Epidermal melanocyte (primary cell): ENCODE measurements around the gene FBLIM1.

Experiments used
- DNase-seq: peaks from one replicate; pipeline ENCODE4 v3.0.0; 2011; ENCODE audit warnings: low spot score; ENCODE audit not compliant: insufficient read length

Gene FBLIM1

DNA sequence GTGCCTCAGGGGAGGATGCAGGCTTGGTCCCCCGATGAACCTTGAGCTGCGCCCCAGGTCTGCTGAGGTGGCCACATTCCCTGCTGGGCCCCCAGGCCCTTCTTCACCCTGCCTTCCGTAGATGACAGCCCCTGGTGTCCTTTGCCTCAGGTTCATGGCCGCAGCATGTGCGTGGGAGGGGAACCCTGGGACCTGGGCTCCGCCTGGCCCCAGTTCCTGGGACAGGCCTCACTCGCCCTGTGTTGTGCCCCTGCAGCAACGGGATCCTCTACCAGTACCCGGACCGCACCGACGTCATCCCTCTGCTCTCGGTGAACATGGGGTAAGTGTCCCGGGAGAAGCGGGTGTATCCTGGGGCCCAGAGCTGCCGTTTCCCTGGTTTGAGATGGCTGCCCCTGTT, 27.7 kb upstream of the FBLIM1 start:
- DNase-seq = no peak

DNA sequence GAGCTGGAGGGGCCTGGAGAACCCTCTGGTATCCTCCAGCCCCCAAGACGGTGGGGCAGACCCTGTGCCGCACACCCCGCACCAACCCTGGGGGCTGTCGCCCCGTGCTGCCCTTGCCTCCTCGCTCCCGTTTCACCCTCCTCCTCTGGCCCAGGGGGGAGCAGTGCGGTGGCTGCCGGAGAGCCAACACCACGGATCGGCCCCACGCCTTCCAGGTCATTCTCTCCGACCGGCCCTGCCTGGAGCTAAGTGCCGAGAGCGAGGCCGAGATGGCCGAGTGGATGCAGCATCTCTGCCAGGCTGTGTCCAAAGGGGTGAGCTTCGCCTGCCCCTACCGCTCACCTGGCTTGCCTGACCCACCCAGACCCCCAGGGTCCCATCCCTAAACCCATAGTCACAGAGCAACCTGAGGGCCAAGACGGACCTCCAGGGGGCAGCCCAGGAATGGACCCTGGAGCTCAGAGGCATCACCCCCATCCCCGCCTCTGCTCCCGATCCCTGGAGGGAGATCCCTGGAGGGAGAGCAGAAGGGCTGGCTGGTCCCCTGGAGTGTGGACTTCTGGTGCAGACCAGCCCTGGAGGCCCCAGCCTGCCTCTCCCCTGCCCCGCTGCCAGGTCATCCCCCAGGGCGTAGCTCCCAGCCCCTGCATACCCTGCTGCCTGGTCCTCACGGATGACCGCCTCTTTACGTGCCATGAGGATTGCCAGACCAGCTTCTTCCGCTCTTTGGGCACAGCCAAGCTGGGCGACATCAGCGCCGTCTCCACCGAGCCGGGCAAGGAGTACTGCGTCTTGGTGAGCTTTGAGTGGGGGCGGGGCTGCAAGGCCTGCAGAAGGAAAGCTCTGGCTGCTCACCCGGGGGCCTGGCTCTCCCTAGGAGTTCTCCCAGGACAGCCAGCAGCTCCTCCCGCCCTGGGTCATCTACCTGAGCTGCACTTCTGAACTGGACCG, 26.6 kb upstream of the FBLIM1 start:
- no peak for DNase-seq

DNA sequence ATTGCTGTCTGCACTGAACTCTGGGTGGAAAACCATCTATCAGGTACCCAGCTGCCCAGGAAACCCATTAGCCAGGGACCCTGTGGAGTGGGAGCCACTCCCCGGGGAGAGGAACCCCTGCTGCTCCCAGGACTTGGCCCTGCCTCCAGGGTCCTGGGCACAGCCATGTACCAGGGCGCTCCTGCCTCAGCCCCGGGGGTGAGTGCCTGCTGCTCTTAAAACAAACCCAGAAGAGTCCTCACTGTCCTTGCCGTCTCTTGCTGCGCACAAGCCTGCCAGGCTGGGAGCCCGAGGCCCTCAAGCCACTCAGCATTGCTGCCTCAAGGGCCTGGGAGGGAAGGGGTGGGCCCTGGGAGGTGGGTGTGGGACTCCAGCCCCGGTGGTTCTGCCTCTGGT, 25.9 kb upstream of the FBLIM1 start:
- no peak for DNase-seq

GRCh38 chr1:15733218-15733725, 25.3 kb upstream of the FBLIM1 start:
- no peak for DNase-seq

DNA sequence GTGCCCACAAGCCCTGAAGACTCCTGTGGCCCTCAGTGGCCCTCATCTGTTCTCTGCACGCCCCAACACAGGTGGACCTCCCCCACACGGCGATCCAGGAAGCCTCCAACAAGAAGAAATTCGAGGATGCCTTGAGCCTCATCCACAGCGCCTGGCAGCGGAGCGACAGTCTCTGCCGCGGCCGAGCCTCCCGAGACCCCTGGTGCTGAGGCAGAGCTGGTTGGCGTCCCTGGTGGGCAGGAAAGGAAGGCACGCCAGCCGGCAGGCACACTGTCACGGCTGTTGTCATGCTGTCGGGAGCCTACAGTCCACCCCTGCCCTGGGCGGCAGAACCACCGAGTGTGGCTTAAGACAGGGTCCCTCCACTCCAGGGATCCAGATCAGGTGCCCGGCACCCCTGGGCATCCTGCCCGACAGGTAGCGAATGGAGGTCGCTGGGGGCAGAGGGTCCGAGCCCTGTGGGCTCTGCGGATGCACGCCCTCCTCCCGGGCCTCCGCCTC, 24.8 kb upstream of the FBLIM1 start:
- no peak for DNase-seq

GRCh38 chr1:15734296-15734695, 24.3 kb upstream of the FBLIM1 start:
- no peak for DNase-seq

- DNase-seq = no peak
Observed at GRCh38 chr1:15734901-15735300, 23.7 kb upstream of the FBLIM1 start.

DNA sequence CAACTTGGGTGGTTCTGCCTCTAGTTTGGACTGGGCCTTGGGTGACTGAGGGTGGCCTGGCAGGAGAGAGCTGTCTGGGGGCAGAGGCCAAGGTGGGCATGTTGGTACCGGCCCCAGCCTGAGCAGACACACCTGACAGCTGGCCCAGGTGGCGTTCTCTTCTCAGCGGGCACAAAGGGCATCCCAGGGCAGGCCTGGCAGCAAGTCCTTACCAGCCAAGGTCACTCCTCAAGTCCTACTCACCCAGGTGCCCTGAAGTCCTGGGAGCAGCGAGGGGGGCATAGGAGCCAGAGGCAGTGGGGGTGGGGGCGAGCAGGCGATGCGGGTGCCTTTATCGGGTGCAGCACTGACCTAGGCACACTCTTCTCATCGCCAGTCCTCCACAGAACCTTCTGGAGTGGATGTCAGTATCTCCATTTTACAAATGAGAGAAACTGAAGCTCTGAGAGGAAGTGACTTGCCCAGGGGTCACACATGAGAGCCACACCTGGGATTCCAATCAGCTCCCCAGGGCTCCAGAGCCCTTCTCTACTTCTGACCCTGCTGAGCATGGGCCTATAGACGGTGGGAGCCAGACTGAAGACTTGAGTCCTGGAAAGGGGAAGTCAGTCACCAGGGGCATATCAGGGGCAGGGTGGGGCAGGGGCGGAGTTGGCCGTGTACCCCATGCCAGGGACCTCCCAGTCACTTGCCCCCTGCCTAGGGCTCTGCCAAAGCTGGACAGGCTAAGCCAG, 23.1 kb upstream of the FBLIM1 start:
- DNase-seq = no peak

GRCh38 chr1:15736038-15736891, 22.3 kb upstream of the FBLIM1 start, which contains the start of gene SLC25A34:
Gene SLC25A34 (plus strand): TSS chr1:15736258. CDS start chr1:15736486, 228 bp downstream.
- no peak for DNase-seq

DNA sequence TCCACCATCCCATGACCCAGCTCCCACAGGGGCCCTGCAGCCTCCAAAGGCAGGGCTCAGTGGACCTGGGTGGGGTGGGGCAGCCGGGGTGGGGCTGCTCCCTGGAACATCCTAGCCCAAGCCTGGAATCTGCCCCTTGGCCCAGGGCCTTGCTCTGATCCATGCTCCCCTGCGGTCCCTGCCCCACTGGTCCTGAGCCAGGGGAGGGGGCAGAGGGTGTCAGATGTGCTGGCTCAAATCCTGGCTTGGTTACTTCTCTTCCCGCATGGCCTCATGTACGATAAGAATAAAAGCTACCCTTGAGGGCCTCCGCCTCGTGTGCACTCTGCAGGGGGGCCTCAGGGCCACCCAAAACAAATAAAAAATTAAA, 21.7 kb upstream of the FBLIM1 start:
- no peak for DNase-seq

DNA sequence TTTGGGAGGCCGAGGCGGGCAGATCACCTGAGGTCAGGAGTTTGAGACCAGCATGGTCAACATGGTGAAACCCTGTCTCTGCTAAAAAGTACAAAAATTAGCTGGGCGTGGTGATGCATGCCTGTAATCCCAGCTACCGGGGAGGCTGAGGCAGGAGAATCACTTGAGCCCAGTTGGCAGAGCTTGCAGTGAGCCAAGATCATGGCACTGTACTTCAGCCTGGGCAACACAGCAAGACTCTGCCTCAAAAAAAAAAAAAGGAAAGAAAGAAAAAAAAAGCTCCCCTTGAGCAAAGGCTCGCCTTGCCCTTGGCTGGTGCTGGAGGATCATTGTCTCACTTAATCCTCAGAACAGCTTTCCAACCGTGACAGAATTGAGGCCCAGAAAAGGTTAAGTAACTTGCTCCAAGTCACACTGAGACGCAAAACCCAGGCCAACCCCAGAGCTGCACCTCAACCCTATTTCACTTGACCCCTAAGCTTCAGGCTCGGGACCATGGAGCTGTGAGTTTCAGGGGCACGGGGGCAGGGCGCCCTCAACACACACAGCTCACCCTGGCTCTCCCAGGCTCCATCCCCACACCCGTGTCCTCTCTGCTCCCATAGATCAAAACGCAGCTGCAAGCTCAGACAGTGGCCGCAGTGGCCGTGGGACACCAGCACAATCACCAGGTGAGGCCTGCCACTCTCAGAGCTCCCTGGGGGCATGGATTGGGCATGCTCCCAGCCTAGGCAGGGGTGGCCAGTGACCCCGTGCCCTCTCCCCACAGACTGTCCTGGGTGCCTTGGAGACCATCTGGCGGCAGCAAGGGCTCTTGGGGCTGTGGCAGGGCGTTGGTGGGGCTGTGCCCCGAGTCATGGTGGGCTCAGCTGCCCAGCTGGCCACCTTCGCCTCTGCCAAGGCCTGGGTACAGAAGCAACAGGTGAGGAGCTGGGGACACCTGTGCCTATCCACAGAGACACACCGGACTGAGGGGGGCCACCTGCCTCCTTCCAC, 21.0 kb upstream of the FBLIM1 start:
- no peak for DNase-seq

DNA sequence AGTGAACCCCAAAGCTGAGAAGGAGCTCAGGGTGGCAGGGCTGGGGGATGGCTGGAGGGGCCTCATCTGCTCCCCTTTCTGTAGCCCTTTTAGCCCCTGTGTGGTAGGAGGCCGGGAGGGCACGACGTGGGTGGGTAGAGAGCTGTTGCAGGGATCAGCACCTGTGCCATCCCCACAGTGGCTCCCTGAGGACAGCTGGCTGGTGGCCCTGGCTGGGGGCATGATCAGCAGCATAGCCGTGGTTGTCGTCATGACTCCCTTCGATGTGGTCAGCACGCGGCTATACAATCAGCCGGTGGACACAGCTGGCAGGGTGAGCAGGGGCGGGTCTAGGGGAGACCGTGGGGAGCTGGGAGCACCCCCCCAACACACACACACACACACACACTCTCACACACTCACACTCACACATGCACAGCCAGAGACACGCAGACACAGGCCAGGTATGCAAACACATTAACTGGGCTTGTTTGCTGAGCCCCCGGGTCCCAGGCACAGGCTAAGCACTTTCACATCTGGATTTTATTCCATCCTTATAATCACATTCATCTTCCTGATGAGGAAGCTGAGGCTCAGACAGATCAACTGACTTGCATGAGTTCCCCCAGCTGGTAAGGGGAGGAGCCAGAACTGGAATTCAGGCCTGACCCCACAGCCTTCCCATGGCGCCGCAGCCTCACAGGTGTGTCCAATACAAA, 20.0 kb upstream of the FBLIM1 start:
- DNase-seq = no peak

GRCh38 chr1:15739259-15739658, 19.3 kb upstream of the FBLIM1 start:
- no peak for DNase-seq

GRCh38 chr1:15739745-15740144, 18.9 kb upstream of the FBLIM1 start:
- DNase-seq = no peak

GRCh38 chr1:15740924-15741850, 17.4 kb upstream of the FBLIM1 start:
- DNase-seq = peak; percentile 68

DNA sequence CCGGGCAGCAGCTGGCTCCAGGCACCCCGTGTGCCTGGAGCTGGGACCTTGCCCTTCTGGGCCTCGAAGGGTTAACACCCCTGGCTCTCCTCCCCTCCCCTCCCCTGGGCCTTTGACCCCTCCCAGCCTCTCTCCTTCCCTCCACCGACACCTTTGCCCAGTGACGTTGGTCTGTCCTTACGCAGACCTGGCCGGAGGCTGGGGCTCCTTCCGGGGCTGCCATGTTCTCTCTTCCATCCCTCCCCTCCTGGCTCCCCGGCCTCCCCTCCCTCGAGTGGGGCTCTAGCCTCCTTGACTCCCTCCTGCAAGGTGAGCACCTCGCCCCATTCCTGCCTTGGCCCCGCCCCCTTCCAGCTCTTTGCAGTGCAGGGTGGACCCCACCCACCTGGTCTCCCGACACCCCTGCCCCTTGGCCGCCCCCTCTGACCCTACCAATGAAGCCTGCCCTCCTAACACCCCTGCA, 16.2 kb upstream of the FBLIM1 start, which contains the start of gene TMEM82:
Gene TMEM82, plus strand, starts transcription at position 161 of the 463 bp plus-strand sequence. Its CDS starts 61 bp downstream, at position 222.
- DNase-seq = no peak

DNA sequence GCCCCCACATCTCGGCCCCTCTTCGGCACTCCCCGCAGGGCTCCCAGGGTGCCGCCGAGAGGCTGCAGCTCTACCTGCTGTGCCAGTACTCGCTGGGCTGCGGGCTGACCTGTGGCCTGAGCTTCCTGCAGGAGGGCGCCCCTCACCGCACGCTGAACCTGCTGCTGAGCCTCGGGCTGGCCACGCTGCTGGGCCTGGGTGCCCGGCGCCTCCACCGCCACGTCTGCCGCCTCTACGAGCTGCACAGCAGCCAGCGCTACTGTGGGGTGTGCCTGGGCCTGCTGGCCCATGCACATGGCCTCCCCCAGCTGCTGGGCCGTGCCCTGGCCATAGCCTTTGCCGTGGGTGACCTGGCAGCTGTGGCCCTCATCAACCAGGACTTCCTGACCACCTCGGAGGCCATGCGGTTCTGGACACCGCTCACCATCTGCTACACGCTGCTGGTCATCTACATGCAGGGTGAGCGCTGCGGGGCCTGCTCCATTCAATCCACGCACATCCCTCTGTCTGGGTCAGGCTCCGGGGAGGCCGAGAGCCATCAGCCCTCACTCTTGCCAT, 14.4 kb upstream of the FBLIM1 start:
- DNase-seq = no peak

GRCh38 chr1:15747378-15747777, 11.2 kb upstream of the FBLIM1 start:
- DNase-seq = no peak
